Erythroblast (primary cell): Measurements from ENCODE around the gene FLT3LG.

Source experiments
- GATA1 ChIP-seq: IDR thresholded peaks from 2 replicates; pipeline ENCODE4 v1.6.1; 2011; ENCODE audit warnings: low read depth, mild to moderate bottlenecking, control low read depth, low read length, moderate library complexity
- POLR2A ChIP-seq: IDR thresholded peaks from 2 replicates; pipeline ENCODE4 v1.6.1; 2011; ENCODE audit warnings: mild to moderate bottlenecking, low read length

DNA sequence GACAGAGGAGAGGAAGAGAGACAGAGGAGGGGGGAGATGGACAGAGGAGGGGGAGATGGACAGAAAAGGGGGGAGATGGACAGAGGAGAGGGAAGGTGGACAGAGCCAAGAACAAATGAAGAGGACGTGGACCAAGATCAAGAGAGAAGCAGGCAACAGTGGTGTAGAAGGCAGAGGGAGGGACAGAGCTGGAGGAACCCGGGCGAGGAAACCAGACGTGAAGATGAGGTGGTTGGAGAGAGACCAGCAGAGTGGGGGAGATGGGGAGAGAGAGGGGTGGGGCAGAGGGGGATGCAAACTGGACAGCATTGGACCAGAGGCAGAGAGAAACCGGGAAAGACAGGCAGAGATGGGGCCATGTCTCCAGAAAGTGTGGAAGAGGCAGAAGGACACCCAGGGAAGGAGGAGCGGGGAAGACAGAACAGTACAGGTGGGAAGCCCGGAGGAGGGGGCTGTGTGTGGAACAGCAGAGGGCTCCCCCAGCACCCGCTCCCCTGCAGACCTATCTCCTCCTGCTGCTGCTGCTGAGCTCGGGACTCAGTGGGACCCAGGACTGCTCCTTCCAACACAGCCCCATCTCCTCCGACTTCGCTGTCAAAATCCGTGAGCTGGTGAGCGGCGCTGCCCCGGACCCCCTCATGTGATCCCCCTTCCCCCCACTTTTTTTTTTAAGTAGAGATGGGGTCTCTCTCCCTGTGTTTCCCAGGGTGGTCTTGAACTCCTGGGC is 1.3 kb downstream of the FLT3LG start:
- TF ChIP-seq POLR2A (no peak), GATA1 (no peak)
